H1 (cell line): ENCODE data around the gene MDFIC. TPM values are rescaled to one million over a fixed set of nuclear protein-coding genes. Genes with fewer than 3 reads are reported as not detected.

Experiments used
- BCL11A ChIP-seq, 2 experiments: IDR thresholded peaks; one replicate each; pipeline ENCODE4 v1.6.1; 2011; ENCODE audit warnings: low read depth in 2 of 2, low read length in 2 of 2, mild to moderate bottlenecking in 2 of 2
- CBX5 ChIP-seq: fragments of 300-800, 300-1000 bp; sonication (generic); IDR thresholded peaks from 2 replicates; pipeline ENCODE4 v1.7.1; 2016; ENCODE audit warnings: antibody characterized with exemption, low read length, low read depth
- CEBPB ChIP-seq: IDR thresholded peaks from 2 replicates; pipeline ENCODE4 v1.6.1; 2012; ENCODE audit warnings: low read depth, low read length
- CHD2 ChIP-seq: IDR thresholded peaks from 2 replicates; pipeline ENCODE4 v1.6.1; 2012; ENCODE audit warnings: low read length, improper control_type of control experiment
- CHD7 ChIP-seq: fragments of 300-600 bp; sonication (generic); IDR thresholded peaks from 2 replicates; pipeline ENCODE4 v1.7.1; 2012; ENCODE audit warnings: low read length, moderate library complexity, mild to moderate bottlenecking, inconsistent platforms; ENCODE audit not compliant: insufficient replicate concordance
- HDAC6 ChIP-seq: IDR thresholded peaks from one replicate; pipeline ENCODE4 v1.7.1; 2012; ENCODE audit warnings: low read depth, mild to moderate bottlenecking, inconsistent platforms, low read length, moderate library complexity
- KDM5A ChIP-seq: fragments of 200-600 bp; IDR thresholded peaks from 2 replicates; pipeline ENCODE4 v1.7.1; 2012; ENCODE audit warnings: mild to moderate bottlenecking, low read length, inconsistent platforms, mixed read lengths
- NANOG ChIP-seq: IDR thresholded peaks from 2 replicates; pipeline ENCODE4 v1.6.1; 2011; ENCODE audit warnings: low read length, low read depth, mild to moderate bottlenecking, inconsistent platforms; ENCODE audit not compliant: insufficient read depth, poor library complexity, severe bottlenecking
- RFX5 ChIP-seq: IDR thresholded peaks from 2 replicates; pipeline ENCODE4 v1.6.1; 2011; ENCODE audit warnings: low read depth, low read length, improper control_type of control experiment, borderline replicate concordance
- TBP ChIP-seq: IDR thresholded peaks from 2 replicates; pipeline ENCODE4 v1.6.1; 2011; ENCODE audit warnings: low read depth, low read length, improper control_type of control experiment
- ZNF274 ChIP-seq: IDR thresholded peaks from 2 replicates; pipeline ENCODE4 v1.7.0; 2012; ENCODE audit warnings: low read length, borderline replicate concordance; ENCODE audit errors: extremely low read depth
- polyA plus RNA-seq, 7 experiments: library from polyadenylated mRNA; depleted of rRNA in 3 of 7; stranded (reverse) in 5 of 7; unstranded in 2 of 7; fragments of >200 nt in 5 of 7; fragments of 200-250 nt in 2 of 7; gene quantifications; 1 replicate in 5 of 7; 2 replicates in 1 of 7; 4 replicates in 1 of 7; pipeline versions ENCODE4 v1.2.1 to v1.2.3, GENCODE V29; 2011 to 2013; ENCODE audit warnings: missing spikeins in 2 of 7, mixed read lengths in 2 of 7
- total RNA-seq: library from RNA; stranded (reverse); fragmentation: NEBNext Ultra II Directional; extraction: Animal tissue kit (Norgen Biotek cat#: 25700); gene quantifications from 2 replicates; pipeline ENCODE4 v1.2.1, GENCODE V29; 2021

The MDFIC gene
- total and polyA plus RNA-seq, 2 of the 8 experiments (the other 6 are each of a cell fraction or from before 2014, with no cell fraction given) = 2.3 to 11.4 TPM

GRCh38 chr7:115009736-115010440 is 88.0 kb downstream of the MDFIC start (continued):
- TF ChIP-seq CHD7 = no peak
- no peak for TF ChIP-seq NANOG
- no peak for TF ChIP-seq KDM5A
- TF ChIP-seq HDAC6 = no peak
- TF ChIP-seq ZNF274 = no peak
- TF ChIP-seq TBP = no peak
- TF ChIP-seq CBX5 = no peak
- TF ChIP-seq CHD2 = no peak
- no peak for TF ChIP-seq RFX5
- TF ChIP-seq CEBPB = no peak
- TF ChIP-seq BCL11A (IDR thresholded peaks at IDR 0.05; ENCODE audit: low read depth in 2 of 2, low read length in 2 of 2) = no peak
